NCI-H748 treated with DMSO at 0.1 percent for 48 hours (cell line): Measurements from ENCODE around the gene FABP3.

Experiments
- DNase-seq: peaks from one replicate; lab custom pipeline; 2025; lab: John Stamatoyannopoulos, UW

FABP3 gene

DNA sequence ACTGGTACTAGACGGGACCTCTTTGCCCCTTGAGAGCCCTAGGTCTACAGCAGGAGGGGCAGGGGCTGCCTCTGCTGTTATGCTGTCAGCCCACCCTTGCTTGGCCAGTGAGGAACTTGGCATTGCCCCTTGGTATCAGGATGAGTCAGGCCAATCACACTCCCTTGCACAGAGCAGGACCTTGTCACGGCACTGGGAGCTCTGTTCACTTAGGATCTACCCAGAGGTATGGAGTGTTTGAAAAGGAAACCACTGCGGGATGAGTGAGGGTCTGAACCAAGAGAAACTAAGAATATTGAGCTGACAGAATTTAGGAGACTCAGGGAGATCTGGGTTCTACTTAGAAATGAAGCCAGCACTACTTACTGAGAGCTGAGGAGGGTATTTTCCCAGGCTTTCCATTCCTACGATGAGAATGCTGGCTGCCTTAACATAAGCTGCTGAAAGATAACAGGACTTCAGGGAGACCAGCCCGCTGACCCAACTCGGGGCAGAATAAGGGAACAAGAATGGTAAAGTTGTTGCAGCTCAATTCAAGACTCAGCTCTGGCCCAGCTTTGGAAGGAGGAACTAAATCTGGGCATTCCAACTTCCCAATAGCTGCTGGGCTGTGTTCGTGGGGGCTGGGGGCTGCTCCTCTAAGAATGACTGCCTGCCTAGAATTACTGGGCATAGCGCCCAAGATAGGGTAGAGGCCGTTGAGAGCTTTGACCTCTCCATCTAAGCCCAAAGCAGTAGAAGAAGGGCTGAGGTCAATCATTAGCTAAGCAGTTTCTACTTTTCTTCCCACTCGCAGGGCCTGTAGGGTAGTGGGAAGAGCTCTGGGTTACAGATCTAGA, 1.5 kb downstream of the FABP3 start:
- DNase-seq: no peak

DNA sequence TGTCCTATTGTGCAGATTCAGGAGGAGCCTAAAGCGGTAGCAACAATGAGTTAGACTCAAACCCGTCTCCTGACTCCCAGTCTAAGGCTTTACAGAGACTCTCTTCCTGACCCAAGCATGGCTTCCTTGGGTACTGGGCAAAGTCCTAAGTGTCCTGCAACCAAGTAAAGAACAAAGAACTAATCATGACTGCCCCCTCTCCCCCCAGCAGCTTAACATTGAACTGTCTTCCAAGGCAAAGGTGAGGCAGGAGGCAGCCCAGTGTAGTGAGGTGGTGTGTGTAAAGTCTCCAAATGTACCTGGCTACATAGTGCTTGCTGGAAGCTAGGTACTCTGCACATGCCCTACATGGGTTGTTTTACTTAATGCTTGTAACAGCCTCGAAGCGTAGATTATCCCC, 2.3 kb downstream of the FABP3 start:
- no peak for DNase-seq

DNA sequence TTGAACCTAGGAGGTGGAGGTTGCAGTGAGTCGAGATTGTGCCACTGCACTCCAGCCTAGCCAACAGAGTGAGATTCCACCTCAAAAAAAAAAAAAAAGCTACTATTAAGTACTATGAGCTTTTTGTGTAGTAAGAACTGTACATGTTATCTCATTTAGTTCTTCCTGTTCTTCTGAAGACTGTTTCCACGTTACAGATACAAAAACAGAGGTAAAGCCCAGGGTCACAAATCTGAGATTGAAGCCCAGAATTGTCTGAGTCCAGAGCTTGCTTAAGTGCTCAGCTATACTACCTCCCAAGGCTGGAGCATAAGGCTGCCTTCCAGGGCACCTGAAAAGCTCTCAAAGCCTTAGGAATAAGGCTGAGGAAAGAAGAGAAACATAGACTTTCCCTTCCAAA, 2.9 kb downstream of the FABP3 start:
- no peak for DNase-seq

DNA sequence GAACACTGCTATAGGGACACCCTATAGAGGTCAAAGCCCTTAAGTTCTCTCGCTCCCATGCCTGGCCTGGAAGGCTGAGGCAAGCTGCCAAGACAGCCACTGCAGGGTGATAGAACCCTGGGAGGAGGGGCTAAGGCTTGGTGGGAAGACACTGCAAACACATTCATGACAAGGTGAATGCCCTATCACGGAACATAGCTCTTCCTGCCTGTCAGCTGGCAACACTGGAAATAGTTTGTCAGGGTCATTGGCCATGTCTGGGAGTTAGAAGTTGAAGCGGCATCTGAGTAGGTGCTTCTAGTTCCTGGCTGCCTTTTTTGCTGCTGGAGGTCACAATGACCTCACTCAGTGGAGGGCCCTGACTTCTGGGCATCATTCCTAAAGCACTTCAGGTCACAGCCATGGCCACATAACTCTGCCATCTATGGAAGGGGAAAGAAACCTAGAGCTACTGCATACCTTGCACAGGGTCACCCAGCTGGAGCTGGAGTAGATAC, 4.2 kb downstream of the FABP3 start:
- DNase-seq: no peak

DNA sequence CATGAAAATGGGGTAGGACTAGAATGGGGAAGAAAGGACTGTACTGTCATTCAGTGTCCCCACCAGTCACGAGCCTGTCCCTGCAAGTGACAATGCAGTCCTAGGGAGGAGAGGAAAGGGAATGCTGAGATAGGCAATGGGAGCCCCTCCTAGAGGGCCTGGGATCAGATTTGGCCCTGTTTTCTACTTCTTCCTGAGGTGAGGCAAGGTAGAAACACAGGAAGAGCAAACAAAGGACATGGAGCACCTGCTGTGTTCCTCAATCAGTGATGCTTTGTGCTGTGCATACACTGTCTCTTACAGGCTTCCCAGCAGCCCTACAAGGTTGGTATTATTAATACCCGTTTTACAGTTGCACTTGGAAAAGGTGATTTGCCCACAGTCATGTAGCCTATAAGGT, 6.1 kb downstream of the FABP3 start:
- peak; percentile 10 for DNase-seq

DNA sequence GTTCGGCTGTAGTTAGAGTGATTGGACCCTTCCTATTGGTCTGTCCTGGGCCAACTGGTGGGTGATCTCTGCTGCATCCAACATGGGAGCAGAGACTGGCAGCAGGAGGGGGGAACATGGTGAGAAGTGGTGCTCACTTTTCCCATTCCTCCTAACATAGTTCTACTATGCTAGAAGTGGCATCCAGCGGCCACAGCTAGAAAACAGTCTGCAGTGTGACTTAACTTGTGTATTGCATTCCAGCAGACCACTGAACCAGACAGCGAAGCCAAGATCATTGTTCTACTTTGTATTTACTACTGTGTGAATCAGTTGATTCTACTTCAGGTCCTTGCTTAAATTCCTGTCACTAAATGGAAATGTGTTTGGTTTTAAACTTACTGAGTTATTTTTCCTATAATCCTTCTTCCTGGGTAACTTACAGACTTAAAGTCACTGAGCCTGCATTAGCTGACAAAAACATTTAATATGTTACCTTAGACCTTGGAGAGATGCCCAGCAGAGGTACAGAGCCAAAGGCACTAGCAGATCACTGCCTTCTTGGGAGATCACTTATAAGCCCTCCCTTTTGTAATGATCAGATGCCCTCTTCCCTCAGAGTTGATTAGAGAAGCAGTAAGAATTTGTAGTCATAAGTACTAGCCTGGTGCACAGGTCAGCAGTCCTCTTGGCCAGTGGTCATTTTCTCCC, 8.2 kb downstream of the FABP3 start:
- DNase-seq: no peak

DNA sequence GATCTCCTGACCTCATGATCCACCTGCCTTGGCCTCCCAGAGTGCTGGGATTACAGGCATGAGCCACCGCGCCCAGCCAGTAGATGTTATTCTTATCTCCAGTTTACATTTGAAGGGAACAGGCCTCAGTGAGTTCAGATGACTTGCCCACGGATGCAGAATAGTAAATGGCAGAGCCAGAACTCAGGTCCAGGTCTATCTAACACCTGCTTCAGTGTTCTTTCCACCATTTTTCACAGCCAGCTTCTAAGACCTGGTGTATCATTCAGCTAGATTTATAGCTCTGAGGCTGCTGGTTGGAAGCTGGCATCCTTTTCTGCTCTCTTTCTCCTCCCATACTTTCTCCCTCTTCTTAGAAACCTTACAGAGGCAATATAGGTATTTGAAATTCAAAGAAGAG, 10.8 kb downstream of the FABP3 start:
- no peak for DNase-seq

DNA sequence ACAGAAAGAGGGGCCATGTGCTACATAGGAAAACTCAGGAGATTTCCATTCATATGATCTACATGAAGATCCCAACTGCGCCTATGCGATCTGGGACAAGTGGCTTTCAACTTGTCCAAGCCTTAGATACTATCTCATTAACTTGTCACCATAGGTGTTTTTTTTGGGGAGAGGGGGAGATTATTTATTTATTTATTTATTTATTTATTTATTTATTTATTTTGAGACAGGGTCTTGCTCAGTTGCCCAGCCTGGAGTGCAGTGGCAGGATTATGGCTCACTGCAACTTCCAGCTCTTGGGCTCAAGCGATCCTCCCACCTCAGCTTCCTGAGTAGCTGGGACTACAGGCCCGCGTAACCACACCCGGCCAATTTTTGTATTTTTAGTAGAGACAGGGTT, 11.3 kb downstream of the FABP3 start:
- no peak for DNase-seq

DNA sequence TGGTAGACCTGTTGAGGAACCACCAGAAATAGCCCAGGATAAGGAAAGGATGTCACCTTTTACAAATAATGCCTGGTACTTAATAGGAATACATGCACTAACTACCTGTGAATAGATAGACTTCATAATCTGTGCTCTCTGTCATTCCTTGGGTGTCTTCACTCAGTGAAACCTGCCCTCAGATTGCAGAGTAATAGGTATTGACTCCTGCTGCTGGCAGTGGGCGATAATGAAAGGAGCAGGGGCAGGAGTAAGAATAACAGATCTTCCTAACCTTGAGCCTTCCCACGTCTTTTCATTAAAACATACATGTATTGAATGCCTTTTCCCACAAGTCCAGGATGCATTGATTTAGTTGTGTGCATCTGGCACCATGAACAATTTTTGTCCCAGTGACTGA, 16.4 kb downstream of the FABP3 start:
- DNase-seq: no peak

DNA sequence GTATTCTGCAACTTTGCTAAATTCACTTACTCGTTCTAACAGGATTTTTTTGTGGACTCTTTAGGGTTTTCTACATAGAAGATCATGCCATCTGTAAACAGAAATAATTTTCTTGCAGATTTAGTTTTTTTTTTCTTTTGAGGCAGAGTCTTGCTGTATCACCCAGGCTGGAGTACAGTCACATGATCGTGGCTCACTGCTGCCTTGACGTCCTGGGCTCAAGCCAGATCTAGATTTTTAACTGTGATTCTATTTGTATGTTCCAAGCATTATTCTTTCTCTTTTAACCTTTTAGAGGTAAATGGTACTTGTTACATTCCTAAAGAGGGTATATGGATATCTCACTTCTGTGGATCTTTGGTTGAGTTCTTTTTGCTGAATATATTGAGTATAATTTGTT, 18.6 kb downstream of the FABP3 start:
- DNase-seq: no peak

DNA sequence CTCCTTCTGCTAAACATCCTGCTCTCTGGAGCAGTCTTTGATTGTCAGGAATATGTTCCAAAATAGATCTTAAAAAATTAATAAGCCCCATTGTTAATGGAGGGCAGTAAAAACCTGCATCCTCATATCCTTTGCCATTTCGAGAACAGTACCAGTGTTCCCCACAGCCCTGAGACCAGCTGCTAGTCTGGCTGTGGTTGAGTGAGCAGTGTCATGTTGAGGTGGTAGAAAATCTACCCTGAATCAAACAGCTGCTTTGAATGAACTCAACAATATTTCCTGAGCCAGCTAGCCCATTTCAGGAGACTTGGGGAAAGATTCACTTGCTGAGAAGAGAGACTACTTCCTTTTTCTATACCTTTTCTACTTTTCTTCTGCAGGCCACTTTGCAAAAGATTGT, 24.4 kb downstream of the FABP3 start:
- no peak for DNase-seq

DNA sequence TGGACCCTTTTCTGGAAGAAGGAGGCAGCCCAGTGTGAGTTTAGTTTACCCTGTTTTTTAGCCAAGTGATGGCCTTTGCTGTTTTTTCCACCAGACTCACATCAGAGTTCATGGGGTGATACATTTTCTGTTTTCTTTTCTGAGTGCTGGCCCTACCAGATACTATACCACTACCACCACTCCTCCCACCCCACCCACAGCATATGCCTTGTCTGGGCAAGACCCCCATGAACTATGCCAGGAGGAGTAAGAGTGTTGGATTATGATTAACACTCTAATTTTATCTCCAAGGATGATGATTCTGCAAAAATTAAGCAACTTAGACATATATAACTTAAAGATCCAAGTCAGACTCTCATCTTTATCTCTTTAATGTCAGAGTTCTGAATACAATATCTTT, 26.1 kb downstream of the FABP3 start:
- DNase-seq: no peak

DNA sequence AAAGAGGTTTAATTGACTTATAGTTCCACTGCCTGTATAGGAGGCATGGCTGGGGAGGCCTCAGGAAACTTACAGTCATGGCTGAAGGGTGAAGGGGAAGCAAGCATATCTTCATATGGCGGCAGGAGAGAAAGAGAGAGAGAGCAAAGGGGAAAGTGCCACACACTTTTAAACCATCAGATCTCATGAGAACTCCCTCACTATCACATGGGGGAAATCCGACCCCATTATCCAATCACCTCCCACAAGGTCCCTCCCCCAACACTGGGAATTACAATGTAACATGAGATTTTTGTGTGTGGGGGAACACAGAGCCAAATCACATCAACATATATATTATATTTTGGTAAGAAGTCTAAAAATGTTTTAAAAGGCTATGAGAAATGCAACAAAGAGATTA, 27.2 kb downstream of the FABP3 start:
- DNase-seq: no peak

DNA sequence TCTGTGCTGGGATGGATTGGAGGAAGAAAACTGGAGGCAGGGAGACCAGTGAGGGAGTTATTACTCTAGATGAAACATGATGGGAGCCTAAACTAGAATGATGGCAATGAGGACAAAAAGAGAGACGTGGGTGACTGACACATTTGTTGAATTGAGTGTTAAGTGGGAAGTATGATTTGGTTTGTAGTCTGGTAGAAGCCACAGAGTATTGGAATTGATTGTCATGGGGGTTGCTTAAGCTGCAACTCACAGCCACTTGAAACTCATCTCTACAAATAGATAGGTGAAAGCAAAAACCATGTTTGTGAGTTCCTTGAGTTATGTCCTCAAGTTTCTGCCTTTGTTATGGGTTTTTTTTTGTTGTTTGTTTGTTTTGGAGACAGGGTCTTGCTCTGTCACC, 28.4 kb downstream of the FABP3 start:
- DNase-seq: no peak

DNA sequence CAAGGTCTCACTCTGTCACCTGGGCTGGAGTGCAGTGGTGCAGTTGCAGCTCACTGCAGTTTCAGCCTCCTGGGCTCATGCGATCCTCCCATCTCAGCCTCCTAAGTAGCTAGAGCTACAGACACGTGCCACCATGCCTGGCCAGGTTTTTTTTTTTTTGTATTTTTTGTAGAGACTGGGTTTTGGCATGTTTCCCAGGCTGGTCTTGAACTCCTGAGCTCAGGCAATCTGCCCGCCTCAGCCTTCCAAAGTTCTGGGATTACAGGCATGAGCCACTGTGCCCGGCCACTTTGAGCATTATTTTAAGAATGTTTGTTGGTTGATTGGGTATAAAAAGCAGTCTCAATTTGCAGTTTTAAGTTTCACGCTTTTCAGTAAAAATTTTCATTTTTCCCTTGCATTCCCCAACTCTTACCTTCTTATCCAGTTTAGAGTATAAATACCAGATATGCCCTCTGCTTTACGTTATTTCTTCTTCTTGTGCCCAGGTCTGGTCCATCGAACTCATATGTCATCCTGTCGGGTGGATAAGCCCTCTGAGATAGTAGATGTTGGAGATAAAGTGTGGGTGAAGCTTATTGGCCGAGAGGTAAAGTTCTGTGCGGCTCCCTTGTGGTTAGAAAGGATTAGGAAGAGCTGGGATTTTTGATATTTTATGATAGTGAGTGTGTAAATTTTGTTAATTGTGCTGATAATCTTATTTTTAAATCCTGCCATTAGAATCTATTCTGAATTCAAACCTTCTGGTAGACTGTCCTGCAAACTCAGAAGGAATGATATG, 36.0 kb downstream of the FABP3 start:
- no peak for DNase-seq

DNA sequence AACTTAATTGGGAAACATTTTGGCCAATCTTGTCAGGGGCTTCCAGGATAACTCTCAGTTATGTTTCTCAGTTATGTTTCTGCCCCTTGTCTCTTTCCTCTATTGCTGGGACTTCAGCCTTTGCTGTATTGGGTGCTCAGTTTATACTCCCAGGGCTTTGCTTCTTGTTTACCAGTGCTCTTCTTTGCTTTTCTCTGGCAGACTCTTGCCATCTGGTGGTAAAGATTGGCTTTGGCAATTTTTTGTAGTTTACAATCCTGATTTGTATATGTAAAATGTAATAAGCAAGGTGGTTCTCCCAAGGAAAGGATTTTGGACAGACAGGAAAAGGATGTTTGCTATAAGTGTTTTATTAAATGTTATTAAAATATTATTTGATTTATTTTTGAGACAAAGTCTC, 37.9 kb downstream of the FABP3 start:
- DNase-seq: peak; percentile 18

DNA sequence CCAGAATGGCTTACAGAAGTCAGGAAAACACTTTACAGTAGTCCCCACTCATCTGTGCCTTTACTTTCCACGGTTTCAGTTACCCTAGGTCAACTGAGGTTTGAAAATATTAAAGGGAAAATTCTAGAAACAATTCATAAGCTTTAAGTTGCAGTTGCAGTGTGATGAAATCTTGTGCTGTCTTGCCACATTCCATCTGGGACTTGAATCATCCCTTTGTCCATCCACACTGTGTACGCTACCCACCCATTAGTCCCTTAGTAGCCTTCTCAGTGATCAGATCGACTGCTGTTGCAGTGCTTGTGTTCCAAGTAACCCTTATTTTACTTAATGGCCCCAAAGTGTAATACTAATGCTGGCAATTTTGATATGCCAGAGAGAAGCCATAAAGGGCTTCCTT, 45.5 kb downstream of the FABP3 start:
- no peak for DNase-seq

DNA sequence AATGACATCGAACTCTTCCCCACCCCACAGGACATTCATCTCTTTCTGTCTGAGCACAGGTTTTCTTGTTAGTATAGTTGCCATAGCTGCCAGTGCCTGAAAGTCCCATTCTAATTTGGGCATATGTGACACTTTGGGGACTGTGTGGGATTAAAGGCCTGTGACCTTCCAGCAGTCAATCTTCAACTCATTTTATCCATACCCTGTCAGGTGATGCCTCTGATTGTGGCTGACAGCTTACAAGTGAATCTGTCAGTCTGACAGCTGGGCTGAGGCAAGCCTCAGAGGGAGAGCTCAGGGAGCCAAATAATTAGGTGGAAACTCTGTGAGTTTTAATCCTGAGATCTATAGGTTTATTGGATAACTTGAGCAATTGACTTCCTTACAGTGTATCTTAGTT, 46.4 kb downstream of the FABP3 start:
- DNase-seq: no peak

DNA sequence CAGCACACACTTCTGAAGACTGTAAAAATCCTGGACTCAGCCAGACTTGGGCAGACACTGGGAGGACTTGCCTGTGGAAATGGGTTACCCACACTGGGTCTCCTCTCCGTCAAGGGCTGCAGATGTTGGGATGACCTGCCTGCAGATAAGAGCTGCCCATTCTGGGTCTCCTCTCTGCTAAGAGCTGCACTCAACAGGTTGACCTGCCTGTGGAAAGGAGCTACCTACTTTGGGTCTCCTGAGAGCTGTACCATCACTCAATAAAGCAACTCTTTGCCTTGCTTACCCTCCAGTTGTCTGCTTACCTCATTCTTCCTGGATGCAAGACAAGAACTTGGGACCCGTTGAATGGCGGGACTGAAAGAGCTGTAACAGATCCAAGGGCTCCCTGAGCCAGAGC, 47.9 kb downstream of the FABP3 start:
- DNase-seq: no peak

DNA sequence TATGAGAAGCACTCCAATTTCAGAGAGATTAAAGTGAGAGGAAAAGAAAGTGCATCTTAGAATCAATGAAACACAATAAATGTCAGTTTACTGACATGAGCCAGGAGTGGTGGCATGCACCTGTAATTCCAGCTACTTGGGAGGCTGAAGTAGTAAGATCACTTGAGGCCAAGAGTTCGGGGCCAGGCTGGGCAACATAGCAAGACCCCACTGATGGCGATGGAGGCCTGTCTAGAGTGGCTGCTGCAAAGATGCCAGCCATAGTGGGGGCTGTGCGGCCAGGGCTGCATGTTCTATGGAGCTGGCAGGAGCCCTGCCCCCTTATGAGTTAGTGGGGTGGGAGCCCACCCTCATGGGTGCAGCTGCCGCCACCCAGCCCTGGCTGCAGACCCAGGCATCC, 48.8 kb downstream of the FABP3 start:
- no peak for DNase-seq

DNA sequence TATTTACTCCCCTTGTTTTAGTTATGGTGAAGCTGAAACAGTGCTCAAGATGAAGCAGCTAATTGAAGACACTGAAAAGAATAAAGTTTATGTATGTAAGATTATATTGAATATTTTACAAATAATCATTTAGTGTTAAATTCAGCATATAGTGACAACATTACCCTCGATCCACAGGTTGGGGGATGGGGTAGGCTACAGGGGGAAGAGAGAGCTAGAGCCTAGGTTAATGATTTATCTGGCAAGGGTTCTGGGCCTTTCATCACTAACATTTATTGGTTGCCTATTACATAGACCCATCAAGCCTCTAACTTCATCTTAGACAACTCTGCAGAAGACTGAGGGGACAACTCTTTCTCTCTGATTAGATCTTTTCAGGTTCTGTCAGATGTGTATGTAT, 54.7 kb downstream of the FABP3 start:
- DNase-seq: no peak

DNA sequence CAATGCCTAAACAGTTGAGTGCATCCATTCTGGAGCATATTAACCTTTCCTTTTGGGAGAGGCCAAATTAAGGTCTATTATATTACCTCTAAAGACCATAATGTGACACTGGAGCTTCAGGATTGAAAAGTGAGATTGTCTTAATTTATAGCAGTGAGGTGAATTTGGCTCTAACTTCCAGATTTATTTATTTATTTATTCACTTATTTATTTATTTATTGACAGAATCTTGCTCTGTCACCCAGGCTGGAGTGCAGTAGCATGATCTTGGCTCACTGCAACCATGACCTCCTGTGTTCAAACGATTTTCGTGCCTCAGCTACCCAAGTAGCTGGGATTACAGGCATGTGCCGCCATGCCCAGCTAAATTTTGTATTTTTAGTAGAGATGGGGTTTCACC, 57.0 kb downstream of the FABP3 start:
- DNase-seq: no peak
